RPMI8226 (cell line): ENCODE data around the gene SLC4A2.
A peak's percentile ranks its signal among the peaks of the same experiment; 100 is the strongest.

Experiments used
- DNase-seq: peaks from one replicate; pipeline ENCODE4 v3.0.0-alpha.2; 2015

The SLC4A2 gene

DNA sequence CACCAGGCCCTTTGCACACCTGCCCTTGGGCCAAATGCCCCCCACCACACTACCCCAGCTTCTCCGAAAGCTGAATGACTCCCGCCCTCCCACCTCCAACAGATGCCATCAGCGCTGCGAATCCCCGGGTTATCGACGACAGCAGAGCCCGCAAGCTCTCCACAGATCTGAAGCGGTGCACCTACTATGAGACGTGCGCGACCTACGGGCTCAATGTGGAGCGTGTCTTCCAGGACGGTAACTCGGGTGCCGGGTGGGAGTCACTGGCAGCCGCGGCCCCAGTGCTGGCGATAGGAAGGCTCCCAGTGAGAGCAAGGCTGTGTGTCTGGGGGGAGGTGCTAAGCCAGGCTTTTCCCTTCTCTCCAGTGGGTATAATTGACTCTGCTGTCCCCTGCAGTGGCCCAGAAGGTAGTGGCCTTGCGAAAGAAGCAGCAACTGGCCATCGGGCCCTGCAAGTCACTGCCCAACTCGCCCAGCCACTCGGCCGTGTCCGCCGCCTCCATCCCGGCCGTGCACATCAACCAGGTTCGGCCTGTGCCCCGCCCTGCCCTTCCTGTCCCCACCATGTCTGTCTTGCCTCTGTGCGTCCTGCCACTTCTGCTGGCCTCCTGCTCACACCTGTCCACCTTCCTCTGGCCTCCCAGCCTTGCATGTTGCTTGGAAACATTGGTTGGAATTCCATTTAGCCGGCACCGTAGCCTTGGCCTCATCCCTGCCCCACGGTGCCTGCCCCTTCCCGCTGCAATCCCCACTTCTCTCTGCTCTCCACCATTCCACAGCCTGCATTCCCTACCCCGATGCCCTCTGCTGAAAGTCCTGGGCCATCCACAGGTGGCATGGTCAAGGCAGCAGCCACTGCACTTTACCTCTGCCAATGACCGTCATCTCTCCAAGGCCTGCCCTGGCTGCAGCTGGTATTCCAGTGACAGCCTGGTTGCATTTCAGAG is 59.0 kb downstream of the SLC4A2 start:
- DNase-seq, result no peak

DNA sequence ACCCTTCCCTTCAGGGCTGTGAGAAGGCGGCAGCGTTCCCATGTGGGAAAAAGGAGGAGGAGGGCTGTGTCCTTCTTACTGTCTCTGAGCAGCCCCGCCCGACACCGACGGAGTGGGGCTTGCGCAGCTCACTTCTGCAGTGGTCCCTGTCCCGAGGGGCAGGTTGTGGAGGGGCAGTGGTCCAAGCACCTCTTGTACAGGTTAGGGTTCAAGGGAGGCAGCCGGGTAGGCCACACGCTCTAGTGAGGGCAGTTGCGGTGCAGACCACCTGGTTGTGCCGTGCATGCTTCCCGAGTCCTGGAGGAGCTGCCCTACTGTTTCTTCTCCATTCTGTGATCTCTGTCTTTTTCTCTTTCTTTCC is 59.6 kb downstream of the SLC4A2 start:
- no peak for DNase-seq

DNA sequence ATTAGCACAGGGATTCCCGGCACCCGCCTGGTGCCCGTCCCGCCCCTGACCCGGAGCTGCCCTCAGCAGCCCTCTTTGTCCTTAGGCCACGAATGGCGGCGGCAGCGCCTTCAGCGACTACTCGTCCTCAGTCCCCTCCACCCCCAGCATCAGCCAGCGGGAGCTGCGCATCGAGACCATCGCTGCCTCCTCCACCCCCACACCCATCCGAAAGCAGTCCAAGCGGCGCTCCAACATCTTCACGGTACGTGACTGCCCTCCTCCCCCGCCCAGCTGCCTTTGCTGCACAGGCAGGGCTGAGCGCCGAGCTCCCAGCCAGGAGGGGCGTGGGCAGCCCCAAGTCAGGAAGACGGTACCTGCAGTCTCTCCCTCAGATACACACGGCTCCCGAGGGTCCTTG is 60.5 kb downstream of the SLC4A2 start:
- DNase-seq, result no peak

DNA sequence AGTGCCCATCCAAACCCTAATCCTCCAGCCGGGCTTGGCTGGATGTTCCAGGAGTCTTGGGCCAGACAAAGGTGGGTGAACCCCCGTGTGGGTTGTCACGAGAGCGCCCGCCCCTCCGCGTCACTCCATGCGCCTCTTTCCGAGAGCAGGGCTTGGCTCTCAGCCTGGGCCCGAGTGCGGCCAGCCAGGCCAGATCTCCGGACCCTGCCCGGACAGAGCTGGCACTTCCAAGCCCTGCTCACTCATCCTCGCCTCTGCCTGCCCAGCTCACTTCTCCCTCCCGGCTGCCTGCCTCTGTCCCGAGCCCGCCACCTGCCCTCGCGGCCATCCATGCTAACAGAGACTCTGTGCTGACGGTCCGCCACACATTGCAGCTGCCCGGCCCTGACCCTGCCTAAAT is 61.5 kb downstream of the SLC4A2 start:
- DNase-seq, result no peak

DNA sequence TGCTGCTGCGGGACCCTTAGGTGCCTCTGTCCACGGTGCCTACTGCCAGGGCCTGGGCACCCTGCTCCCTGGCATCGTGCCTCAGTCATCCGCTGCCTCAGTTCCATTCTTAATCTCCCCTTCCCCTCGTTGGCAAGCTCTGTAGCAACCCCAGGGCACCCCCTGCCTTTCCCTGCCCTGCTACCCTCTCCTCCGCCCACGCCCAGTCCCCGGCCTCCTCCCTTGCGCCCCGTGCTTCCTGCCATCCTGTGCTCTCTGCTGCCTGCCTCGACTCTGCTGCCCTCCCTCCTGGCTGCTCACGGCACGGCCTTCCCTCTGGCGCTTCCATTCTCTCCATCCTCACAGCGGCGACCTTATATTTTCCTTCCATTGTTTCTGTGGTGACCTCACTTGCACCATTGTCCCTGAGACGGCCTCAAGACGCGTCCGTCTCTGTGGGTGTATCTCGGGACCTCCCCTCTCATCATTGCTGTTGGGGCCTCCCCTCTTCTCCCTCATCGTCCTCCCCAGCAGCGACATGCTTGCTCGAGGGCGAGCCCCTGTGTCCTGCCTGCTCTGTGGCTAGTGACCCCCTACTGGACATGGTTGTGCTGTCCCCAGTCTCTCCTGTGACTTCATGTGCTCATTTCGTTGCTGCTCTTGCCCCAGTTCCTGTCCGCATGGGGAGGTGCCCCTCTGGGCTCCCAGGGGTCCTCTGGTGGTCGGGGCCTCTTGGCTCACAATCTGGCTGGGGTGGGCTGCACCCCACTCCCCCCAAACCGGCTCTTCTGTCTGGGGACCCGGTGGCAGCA is 62.2 kb downstream of the SLC4A2 start:
- no peak for DNase-seq

DNA sequence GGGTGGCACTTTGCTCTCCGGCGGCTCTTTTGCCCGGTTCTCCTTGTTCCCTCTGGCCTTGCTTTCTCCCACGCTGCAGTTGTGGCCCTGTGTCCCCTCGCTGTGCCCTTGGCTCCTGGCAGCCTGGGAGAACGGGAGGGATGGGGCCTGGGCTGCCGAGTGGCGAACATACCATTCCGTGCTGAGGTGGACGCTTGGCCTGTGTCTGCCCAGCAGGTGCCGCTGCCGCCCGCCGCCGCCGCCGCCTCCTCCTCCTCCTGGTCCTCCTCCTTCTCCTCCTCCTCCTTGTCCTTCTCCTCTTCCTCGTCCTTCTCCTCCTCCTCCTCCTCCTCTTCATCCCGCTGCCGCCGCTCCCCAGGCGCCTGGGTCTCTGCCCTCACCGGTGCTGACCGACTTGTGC is 62.9 kb downstream of the SLC4A2 start:
- DNase-seq, result no peak

DNA sequence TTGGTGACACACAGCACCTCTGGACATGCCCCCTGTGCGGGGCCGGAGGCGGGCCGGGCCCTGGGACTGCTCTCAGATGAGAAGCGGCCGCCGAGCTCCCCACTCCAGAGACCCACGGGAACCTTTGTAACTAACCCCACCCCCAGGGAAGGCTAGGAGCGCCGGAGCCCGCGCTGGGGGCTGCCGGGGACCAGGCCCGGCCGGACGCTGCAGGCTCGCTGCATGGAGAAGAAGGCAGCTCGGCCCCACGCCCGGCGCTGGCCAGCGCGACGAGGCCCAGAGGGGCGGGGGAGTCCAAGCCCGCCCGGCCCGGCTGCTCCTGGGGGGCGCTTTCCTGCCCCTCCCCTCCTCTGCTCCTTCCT is 63.4 kb downstream of the SLC4A2 start:
- no peak for DNase-seq

DNA sequence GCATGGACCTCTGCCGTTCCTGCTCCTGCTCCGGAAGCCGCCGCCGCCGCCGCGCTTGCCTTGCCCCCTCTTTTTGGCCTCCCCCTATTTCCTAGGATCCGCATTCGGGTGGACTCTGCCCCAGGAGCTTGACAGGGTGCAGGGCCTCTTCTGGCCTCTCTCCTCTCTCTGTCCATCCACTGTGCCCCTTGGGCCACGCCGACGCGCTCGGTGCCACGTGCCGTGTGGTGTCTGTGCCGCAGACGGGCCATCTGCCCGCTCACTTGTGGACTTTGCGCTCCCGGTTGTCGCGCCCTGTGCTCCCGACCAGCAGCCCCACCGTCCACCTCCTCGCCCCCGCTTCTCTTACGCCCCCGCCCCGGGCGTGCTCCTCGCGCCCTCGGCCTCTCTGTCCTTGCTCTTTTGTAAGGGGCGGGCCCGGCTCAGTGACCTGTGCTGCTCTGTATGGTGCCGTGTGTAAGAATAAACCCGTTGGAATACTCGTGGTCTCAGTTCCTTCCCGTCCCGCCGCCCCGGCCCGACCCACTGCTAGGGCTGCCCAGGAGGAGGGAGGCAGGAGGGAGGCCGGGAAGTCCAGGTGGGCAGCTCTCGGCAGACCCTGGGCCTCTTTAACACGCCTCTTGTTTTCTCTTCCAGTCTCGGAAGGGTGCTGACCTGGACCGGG is 63.9 kb downstream of the SLC4A2 start:
- DNase-seq, result no peak

DNA sequence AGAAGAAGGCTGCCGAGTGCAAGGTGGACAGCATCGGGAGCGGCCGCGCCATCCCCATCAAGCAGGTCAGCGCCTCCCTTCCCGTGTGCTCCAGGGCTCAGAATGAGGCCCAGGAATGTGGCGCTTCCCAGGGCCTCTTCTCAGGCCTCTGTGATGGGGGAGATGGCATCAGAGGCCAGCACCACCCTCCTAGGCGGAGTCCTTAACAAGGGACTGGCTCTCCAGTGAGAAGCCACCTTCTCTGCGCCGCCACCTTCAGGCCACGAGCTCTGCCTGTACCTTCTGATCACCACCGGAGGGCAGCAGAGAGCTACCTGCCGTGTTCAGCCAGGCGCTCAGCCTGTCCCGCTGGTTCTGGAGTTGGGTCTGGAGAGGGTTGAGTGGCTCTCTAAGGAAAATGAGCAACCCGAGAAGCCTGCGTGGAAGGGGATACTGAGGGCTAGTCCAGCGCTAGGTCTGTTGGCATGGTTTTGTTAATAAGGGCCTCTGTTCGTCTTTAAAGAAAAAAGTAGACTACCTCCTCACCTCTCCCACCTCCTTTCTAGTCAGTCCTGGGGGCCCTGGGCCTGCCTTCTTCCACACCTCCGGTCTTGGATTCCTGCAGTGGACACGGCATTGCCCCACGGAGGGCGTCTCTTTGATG is 64.6 kb downstream of the SLC4A2 start:
- peak; percentile 83 for DNase-seq

DNA sequence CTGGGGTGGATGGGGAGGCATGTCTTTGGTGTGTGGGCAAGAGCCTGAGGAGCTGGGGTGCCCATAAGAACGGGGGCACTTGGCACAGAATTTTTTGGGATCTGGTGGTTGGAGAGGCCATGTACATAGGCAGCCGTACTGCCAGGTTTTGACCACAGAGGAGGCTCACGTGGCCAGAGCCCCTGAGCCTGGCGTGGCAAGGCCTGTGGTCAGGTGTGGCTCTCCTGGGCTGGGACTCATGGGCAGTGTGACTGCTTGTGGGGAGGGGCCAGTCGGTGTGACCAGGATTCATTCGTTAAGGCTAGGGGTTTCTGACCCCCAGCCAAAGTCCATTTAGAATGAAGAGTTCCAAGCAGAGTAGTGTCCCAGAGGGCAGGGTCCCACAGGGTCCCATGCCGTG is 65.1 kb downstream of the SLC4A2 start:
- DNase-seq, result no peak

DNA sequence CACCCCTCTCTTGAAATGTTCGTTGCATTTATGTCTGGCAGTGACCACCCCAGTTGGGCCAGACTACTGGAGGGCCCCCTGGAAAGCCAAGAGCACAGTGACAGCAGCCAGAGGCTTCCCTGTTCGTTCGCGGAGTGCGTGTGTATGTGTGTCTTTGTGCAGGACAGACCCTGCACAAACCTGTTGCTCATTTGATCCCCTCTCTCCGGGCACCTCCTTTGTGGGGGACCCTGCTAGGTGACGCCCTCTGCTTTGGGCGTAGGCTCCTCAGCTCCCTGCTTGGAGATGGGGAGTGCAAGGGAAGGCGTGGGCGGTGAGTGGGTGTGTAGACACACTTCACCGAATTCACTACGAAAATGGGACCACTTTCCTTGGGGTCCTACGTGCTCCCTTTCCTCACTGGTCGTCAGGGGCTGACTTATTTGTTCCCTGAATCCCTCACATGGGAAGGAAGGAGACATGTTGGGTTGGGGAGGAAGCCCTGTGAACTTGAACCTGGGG is 65.6 kb downstream of the SLC4A2 start:
- DNase-seq, result no peak

DNA sequence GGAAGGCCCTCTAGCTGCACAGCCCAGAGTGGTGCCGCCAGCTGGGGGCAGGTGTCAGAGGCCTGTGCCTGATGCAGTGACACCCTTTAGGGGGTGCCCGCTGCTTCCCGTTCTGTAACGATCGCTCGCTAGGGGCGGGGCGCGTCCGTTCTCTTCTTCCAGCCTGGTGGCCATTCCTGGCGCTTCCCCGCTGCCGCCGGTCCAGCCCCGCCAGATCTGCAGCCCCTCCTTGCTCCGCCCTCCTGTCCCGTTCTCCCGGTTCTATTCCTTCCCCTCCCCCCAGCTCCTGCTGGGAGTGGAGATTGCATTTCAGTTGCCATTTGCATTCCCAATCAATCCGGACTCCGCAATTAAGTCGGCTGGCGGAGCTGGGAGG is 66.1 kb downstream of the SLC4A2 start:
- no peak for DNase-seq

DNA sequence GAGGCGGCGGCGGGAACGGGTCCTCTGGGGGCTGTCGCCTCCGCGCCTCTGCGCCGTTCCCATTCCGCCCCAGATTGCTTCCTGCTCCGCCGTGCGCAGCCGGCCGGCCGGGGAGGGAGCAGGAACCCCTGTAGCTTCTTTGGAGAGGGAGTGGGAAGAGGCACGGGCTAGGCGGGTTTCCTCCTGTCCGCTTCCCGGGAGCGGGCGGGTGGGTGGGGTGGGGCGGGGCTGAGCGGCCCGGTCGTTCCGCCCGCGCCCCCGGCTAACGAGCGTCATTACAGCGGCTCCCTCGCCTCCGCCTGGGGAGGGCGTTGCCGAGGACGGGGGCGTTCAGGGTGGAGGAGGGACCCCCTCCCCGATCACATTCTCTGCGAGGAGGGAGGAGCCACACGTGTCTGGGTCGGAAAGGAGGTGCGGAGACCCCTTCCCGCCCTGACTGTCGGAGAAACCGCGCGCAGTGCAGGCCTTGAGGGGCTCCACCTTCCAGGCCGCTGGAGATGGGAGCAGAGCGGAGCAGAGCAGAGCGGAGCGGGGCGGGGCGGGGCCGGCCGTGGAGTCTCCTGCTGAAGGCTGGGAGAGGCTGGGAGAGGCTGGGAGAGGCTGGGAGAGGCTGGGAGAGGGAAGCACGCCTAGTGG is 66.6 kb downstream of the SLC4A2 start:
- no peak for DNase-seq
